ENCODE data around the gene ISCA1.

- TF ChIP-seq CTCF (IDR thresholded peaks at IDR 0.05; ENCODE audit: extremely low read depth in 1 of 2, insufficient read depth in 1 of 2, low read depth in 1 of 2, low read length in 2 of 2): no peak
- TF ChIP-seq EZH2 (IDR thresholded peaks at IDR 0.05; ENCODE audit: borderline replicate concordance, low read depth, low read length, severe bottlenecking): no peak
- no peak for TF ChIP-seq POLR2AphosphoS5 (IDR thresholded peaks at IDR 0.05; ENCODE audit: insufficient read depth, low read depth, low read length)
- no peak for TF ChIP-seq GATA2 (IDR thresholded peaks at IDR 0.05; ENCODE audit: insufficient read depth, insufficient read length, low read depth, low read length)
- TF ChIP-seq JUN (IDR thresholded peaks at IDR 0.05; ENCODE audit: borderline replicate concordance, insufficient read depth, insufficient read length, low read depth): no peak
- no peak for TF ChIP-seq POLR2A (IDR thresholded peaks at IDR 0.05; ENCODE audit: low read depth, low read length)
- TF ChIP-seq FOS (IDR thresholded peaks at IDR 0.05; ENCODE audit: borderline replicate concordance, insufficient read depth, low read length): no peak
- TF ChIP-seq MAX (IDR thresholded peaks at IDR 0.05; ENCODE audit: insufficient read depth, insufficient read length): no peak
These were observed 2.5 kb downstream of the ISCA1 start for GRCh38 chr9:86279839-86280238.
